H1 (cell line): ENCODE results near the gene ARHGAP8. TPM values are rescaled to one million over a fixed set of nuclear protein-coding genes. Genes with fewer than 3 reads are reported as not detected.

Source experiments
- polyA plus RNA-seq, 7 experiments: library from polyadenylated mRNA; depleted of rRNA in 3 of 7; stranded (reverse) in 5 of 7; unstranded in 2 of 7; fragments of >200 nt in 5 of 7; fragments of 200-250 nt in 2 of 7; gene quantifications; 1 replicate in 5 of 7; 2 replicates in 1 of 7; 4 replicates in 1 of 7; pipeline versions ENCODE4 v1.2.1 to v1.2.3, GENCODE V29; 2011 to 2013; ENCODE audit warnings: missing spikeins in 2 of 7, mixed read lengths in 2 of 7
- total RNA-seq: library from RNA; stranded (reverse); fragmentation: NEBNext Ultra II Directional; extraction: Animal tissue kit (Norgen Biotek cat#: 25700); gene quantifications from 2 replicates; pipeline ENCODE4 v1.2.1, GENCODE V29; 2021
- TF ChIP-seq, protein P1 (sequence below), 3 experiments: IDR thresholded peaks; 1 replicate in 2 of 3; 2 replicates in 1 of 3; pipeline versions ENCODE4 v1.5.1 to v1.6.1; 2011; ENCODE audit warnings: low read length in 3 of 3, mild to moderate bottlenecking in 3 of 3, inconsistent platforms in 2 of 3, low read depth in 1 of 3, moderate library complexity in 1 of 3; ENCODE audit not compliant: insufficient read depth in 1 of 3; ENCODE audit errors: control extremely low read depth in 1 of 3

Gene ARHGAP8
- total and polyA plus RNA-seq, 2 of the 8 experiments (the other 6 are each of a cell fraction or from before 2014, with no cell fraction given), result 35.6 to 47.7 TPM

DNA sequence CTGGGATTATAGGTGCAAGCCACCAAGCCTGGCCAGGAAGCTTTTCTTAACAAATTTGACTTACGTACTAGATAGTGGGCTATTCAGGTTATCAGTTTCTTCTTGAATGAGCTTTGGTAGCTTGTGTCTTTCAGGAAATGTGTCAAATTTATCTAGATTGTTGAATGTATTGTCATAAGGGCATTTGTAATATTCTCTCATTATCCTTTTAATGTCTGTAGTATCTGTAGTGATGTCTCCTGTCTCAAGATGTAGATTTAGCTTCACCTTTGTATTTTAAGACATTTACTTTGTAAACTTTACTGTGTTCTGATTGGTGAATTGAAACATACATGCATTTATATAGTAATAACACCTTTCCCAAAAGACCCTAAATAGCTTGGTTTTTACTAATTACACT, 20.7 kb downstream of the ARHGAP8 start (continued):
- TF ChIP-seq, protein P1, sequence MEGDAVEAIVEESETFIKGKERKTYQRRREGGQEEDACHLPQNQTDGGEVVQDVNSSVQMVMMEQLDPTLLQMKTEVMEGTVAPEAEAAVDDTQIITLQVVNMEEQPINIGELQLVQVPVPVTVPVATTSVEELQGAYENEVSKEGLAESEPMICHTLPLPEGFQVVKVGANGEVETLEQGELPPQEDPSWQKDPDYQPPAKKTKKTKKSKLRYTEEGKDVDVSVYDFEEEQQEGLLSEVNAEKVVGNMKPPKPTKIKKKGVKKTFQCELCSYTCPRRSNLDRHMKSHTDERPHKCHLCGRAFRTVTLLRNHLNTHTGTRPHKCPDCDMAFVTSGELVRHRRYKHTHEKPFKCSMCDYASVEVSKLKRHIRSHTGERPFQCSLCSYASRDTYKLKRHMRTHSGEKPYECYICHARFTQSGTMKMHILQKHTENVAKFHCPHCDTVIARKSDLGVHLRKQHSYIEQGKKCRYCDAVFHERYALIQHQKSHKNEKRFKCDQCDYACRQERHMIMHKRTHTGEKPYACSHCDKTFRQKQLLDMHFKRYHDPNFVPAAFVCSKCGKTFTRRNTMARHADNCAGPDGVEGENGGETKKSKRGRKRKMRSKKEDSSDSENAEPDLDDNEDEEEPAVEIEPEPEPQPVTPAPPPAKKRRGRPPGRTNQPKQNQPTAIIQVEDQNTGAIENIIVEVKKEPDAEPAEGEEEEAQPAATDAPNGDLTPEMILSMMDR (IDR thresholded peaks at IDR 0.05; ENCODE audit: control extremely low read depth in 1 of 3, insufficient read depth in 1 of 3, low read depth in 1 of 3, low read length in 3 of 3), result no peak
- TF ChIP-seq, all 59 proteins: peak for 0
